Stimulated activated CD8-positive, alpha-beta memory T cell treated with anti-CD3 and anti-CD28 coated beads, Interleukin-15, amount 100 ng/mL, for 4 hours (primary cell): Measurements from ENCODE around the gene PSMD11.
"Not testable (repeated sequence)": the region's sequence is repeated elsewhere in the genome, so short reads cannot be mapped to it uniquely, and the experiment has no call there.

ENCODE experiments used
- DNase-seq, 2 donors: peaks; one replicate each; pipeline ENCODE4 v3.0.0-alpha.2; 2020; ENCODE audit warnings: low read depth in 2 of 2

PSMD11 gene

GRCh38 chr17:32513579-32513978 is 69.3 kb downstream of the PSMD11 start:
- DNase-seq, result no peak

- DNase-seq, result no peak
Measured at GRCh38 chr17:32514606-32515005, 70.3 kb downstream of the PSMD11 start.

- DNase-seq, result no peak
Measured at GRCh38 chr17:32515677-32516383, 71.5 kb downstream of the PSMD11 start.

GRCh38 chr17:32516450-32516849 is 72.1 kb downstream of the PSMD11 start:
- no peak for DNase-seq

- no peak for DNase-seq
Measured at GRCh38 chr17:32516940-32517701, 72.8 kb downstream of the PSMD11 start.

GRCh38 chr17:32517982-32518381 is 73.7 kb downstream of the PSMD11 start:
- DNase-seq, result no peak

GRCh38 chr17:32518646-32519227 is 74.4 kb downstream of the PSMD11 start:
- no peak for DNase-seq

- DNase-seq, result peak in 1 of 2 donors; percentile 38
Measured at GRCh38 chr17:32519228-32520103, 75.2 kb downstream of the PSMD11 start.

GRCh38 chr17:32520104-32520701 is 75.9 kb downstream of the PSMD11 start:
- DNase-seq, result no peak

GRCh38 chr17:32520737-32521404 is 76.6 kb downstream of the PSMD11 start:
- no peak for DNase-seq

- no peak for DNase-seq
Measured at GRCh38 chr17:32523017-32523680, 78.8 kb downstream of the PSMD11 start.

GRCh38 chr17:32523827-32524552 is 79.7 kb downstream of the PSMD11 start:
- no peak for DNase-seq

GRCh38 chr17:32524553-32524880 is 80.2 kb downstream of the PSMD11 start:
- DNase-seq, result not testable (repeated sequence)

GRCh38 chr17:32525122-32525521 is 80.8 kb downstream of the PSMD11 start:
- DNase-seq, result no peak

GRCh38 chr17:32527146-32527545 is 82.8 kb downstream of the PSMD11 start:
- no peak for DNase-seq

- no peak for DNase-seq
Measured at GRCh38 chr17:32528825-32529224, 84.5 kb downstream of the PSMD11 start.

- DNase-seq, result no peak
Measured at GRCh38 chr17:32529604-32530003, 85.3 kb downstream of the PSMD11 start.
